A673 (cell line): ENCODE measurements around the gene HPCAL4. TPM values are rescaled to one million over a fixed set of nuclear protein-coding genes. Genes with fewer than 3 reads are reported as not detected.

ENCODE experiments used
- Bru-seq: library from RNA; stranded (reverse); fragments of 400-500 nt; gene quantifications from one replicate; lab custom pipeline; 2021; lab: Mats Ljungman, UMichigan
- BruChase-seq, 2 experiments: library from RNA; stranded (reverse); fragments of 400-500 nt; gene quantifications; one replicate each; lab custom pipeline; 2021; lab: Mats Ljungman, UMichigan
- BruUV-seq: library from RNA; stranded (reverse); fragments of 400-500 nt; replicated peaks from 2 replicates; lab custom pipeline; 2021; lab: Mats Ljungman, UMichigan
- CTCF ChIA-PET: fragments of 300-600 bp; sonication (Branson Sonifier 250); formaldehyde crosslinking; loops from one replicate; lab custom pipeline; 2022; ENCODE audit warnings: antibody characterized with exemption; lab: Charles Lee
- POLR2A ChIA-PET: fragments of 300-600 bp; sonication (Branson Sonifier 250); formaldehyde crosslinking; loops from one replicate; lab custom pipeline; 2022; ENCODE audit warnings: antibody characterized with exemption; ENCODE audit not compliant: low non-redundant PET; lab: Charles Lee
- DNase-seq: peaks from one replicate; pipeline ENCODE4 v3.0.0-alpha.2; 2015; ENCODE audit warnings: low spot score
- H3K27ac ChIP-seq: fragments of 200-600 bp; sonication (generic); 2 replicates; pipeline ENCODE4 v1.5.1; 2016; ENCODE audit warnings: mixed run types, low read depth, mild to moderate bottlenecking, mixed read lengths, antibody characterized with exemption, low read length; ENCODE audit not compliant: poor library complexity, severe bottlenecking
- H3K27me3 ChIP-seq: fragments of 200-600 bp; sonication (generic); replicated peaks from 2 replicates; pipeline ENCODE4 v1.6.1; 2017; ENCODE audit warnings: mixed run types, low read depth, mild to moderate bottlenecking, mixed read lengths, antibody characterized with exemption, low read length; ENCODE audit not compliant: insufficient read depth, poor library complexity
- H3K36me3 ChIP-seq: fragments of 200-600 bp; sonication (generic); 2 replicates; pipeline ENCODE4 v1.6.1; 2016; ENCODE audit warnings: mixed run types, mild to moderate bottlenecking, mixed read lengths, antibody characterized with exemption, low read length; ENCODE audit not compliant: insufficient read depth, poor library complexity, severe bottlenecking
- H3K4me1 ChIP-seq: fragments of 200-600 bp; sonication (generic); 2 replicates; pipeline ENCODE4 v1.6.1; 2017; ENCODE audit warnings: mixed run types, mild to moderate bottlenecking, mixed read lengths, antibody characterized with exemption, low read length; ENCODE audit not compliant: insufficient read depth, poor library complexity, severe bottlenecking
- H3K4me3 ChIP-seq: fragments of 200-600 bp; sonication (generic); 2 replicates; pipeline ENCODE4 v1.5.1; 2016; ENCODE audit warnings: low read depth, mixed run types, mild to moderate bottlenecking, mixed read lengths, low read length; ENCODE audit not compliant: poor library complexity, severe bottlenecking
- H3K9me3 ChIP-seq: fragments of 200-600 bp; sonication (generic); 2 replicates; pipeline ENCODE4 v1.6.1; 2016; ENCODE audit warnings: mixed run types, low read depth, mild to moderate bottlenecking, mixed read lengths, antibody characterized with exemption, low read length; ENCODE audit not compliant: poor library complexity, severe bottlenecking
- CTCF ChIP-seq: fragments of 300-800, 200-600 bp; sonication (generic); conservative IDR thresholded peaks from 2 replicates; pipeline ENCODE4 v1.5.1; 2017; ENCODE audit warnings: low read depth, mild to moderate bottlenecking, antibody characterized with exemption, low read length, moderate library complexity, mixed read lengths
- EZH2 ChIP-seq: fragments of 200-600 bp; sonication (generic); IDR thresholded peaks from 2 replicates; pipeline ENCODE4 v1.6.1; 2017; ENCODE audit warnings: borderline replicate concordance, low read depth, mild to moderate bottlenecking, mixed read lengths, antibody characterized with exemption, low read length; ENCODE audit not compliant: poor library complexity, severe bottlenecking
- intact Hi-C: fragments of 100-400 bp; cut with micrococcal nuclease; formaldehyde crosslinking; loops from one replicate; pipeline ENCODE4 v1.10.0; 2022; ENCODE audit not compliant: unreplicated experiment
- long read RNA-seq: library from polyadenylated mRNA; stranded (forward); transcript quantifications from one replicate; pipeline ENCODE4 v2.0.0, GENCODE V29; 2022
- total RNA-seq: library from RNA; stranded (reverse); gene quantifications from 2 replicates; pipeline ENCODE4 v1.2.3, GENCODE V29; 2021

Gene HPCAL4
- total RNA-seq (not detected in 2 replicates), Bru-seq, nascent RNA (not detected), BruChase-seq, experiment 1, labeled RNA remaining after a 2-hour chase (not detected), BruChase-seq, experiment 2, labeled RNA remaining after a 6-hour chase (not detected)
- long read RNA-seq, result 0 reads

- Histone ChIP-seq H3K4me1 (peaks cover 11% of the 10 kb centered on the region), H3K4me3 (peak within 1 kb of the TSS; percentile 39), H3K9me3 (no peaks in the 10 kb centered on the region), H3K27me3 (peaks cover 73% of the 10 kb centered on the region), H3K27ac (no peak within 1 kb of the TSS), H3K36me3 (no peaks in the 10 kb centered on the region)
- CTCF ChIA-PET, result interaction anchor here (1.0 kb wide), 2 partner anchors 10 to 85 kb away, joined by 3 to 4 read pairs; no protein-coding TSS in a partner anchor
- BruUV-seq, result no TSS peak
- TF ChIP-seq CTCF (no peak), EZH2 (no peak)
- intact Hi-C loops, result loop anchor here (2.0 kb wide), 1 partner anchor 33 kb away; no protein-coding TSS in a partner anchor
- peak; percentile 94 for DNase-seq
- POLR2A ChIA-PET, result interaction anchor here (0.6 kb wide), 1 partner anchor 18 kb away, joined by 3 read pairs; no protein-coding TSS in a partner anchor
Measured at GRCh38 chr1:39691383-39692151, at the start of gene HPCAL4. HPCAL4 (minus strand) TSS chr1:39691433; CDS start chr1:39684603, 6,830 bp downstream.

DNA sequence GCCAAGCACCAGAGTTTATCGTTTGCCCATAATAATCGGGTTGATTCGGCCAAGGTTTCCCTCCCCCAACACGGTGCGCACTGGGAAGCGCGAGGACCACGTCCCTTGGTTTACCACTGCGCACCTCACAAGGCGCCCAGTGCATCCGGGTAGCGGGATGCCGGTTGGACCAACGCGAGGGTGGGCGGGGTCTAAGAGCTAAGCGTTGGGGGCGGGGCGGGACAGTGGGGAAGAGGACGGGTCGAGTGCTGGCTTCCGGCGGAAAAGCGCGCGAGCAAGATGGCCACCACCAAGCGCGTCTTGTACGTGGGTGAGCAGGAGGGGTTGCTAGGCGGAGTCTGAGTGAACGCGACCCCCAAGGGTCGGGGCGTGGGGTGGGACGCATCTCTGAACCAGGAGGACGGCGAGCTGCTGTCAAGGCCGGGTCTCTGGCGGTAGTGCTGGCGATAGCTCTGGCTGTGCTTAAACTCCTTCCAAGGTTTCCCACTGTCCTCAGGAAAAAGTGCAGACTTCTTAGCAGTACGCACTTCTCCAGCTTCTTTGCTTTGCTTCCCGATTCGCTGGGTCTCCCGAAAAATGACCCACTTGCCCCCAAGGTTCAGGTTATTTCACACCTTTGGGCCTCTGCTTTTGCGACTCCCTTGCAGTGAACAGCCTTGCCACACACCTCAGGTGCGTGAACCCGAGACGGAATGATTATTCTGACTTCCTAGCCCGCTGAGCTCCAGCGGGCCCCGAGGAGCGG is 47.6 kb upstream of the HPCAL4 start, which contains the start of gene PPIE:
TSS of gene PPIE (plus strand) at position 261 of the 745 bp plus-strand sequence. CDS start at position 280, 19 bp downstream.
- peaks cover 32% of the 10 kb centered on the region for H3K36me3 ChIP-seq
- H3K9me3 ChIP-seq, result no peaks in the 10 kb centered on the region
- no peaks in the 10 kb centered on the region for H3K27me3 ChIP-seq
- DNase-seq, result peak; percentile 97
- BruUV-seq, result no TSS peak
- intact Hi-C loops, result no loop called here
- H3K27ac ChIP-seq, result peak within 1 kb of the TSS; percentile 82
- CTCF ChIA-PET, result interaction anchor here (0.5 to 1.5 kb wide), 3 partner anchors 133 to 699 kb away, joined by 3 to 7 read pairs (median 3); no protein-coding TSS in a partner anchor
- H3K4me3 ChIP-seq, result peak within 1 kb of the TSS; percentile 83
- H3K4me1 ChIP-seq, result peaks cover 9% of the 10 kb centered on the region
- POLR2A ChIA-PET, result interaction anchor here (0.6 to 0.7 kb wide), 3 partner anchors 48 to 252 kb away, joined by 4 to 14 read pairs (median 7); no protein-coding TSS in a partner anchor
- TF ChIP-seq CTCF (no peak), EZH2 (no peak)

GRCh38 chr1:39737546-39738169 is 46.4 kb upstream of the HPCAL4 start:
- POLR2A ChIA-PET, result no interaction called here
- Histone ChIP-seq H3K27me3 (peaks cover 9% of the 10 kb centered on the region), H3K4me3 (no peak overlapping the region), H3K36me3 (peaks cover 21% of the 10 kb centered on the region), H3K27ac (no peak overlapping the region), H3K9me3 (no peaks in the 10 kb centered on the region), H3K4me1 (peaks cover 9% of the 10 kb centered on the region)
- CTCF ChIA-PET, result no interaction called here
- intact Hi-C loops, result no loop called here
- TF ChIP-seq EZH2, result no peak
- no peak for TF ChIP-seq CTCF
- no TSS peak for BruUV-seq
- no peak for DNase-seq
